Measurements from ENCODE around the gene MAGT1. TPM values are rescaled to one million over a fixed set of nuclear protein-coding genes. Genes with fewer than 3 reads are reported as not detected.

The MAGT1 gene
- total and polyA plus RNA-seq, 2 experiments from 2014 or later, result 50.5 to 58.9 TPM

- Histone ChIP-seq H3K4me1 (ENCODE audit: insufficient read depth) (peaks cover 7% of the 10 kb centered on the region), H2AFZ (peak overlapping the region; percentile 24; the same call in 1 of the 2 replicates), H3K9ac (no peak overlapping the region), H3K27me3 (replicated peaks; ENCODE audit: insufficient read depth) (no peaks in the 10 kb centered on the region), H3K27ac (no peak overlapping the region), H4K20me1 (ENCODE audit: insufficient read depth) (peaks cover 6% of the 10 kb centered on the region; the same call in 1 of the 2 replicates), H3F3A (ENCODE audit: insufficient read depth) (no peaks in the 10 kb centered on the region), H3K36me3 (ENCODE audit: low read depth) (no peaks in the 10 kb centered on the region), H3K9me3 (ENCODE audit: low read depth) (no peaks in the 10 kb centered on the region), H3K79me2 (ENCODE audit: insufficient read depth) (peaks cover 36% of the 10 kb centered on the region), H3K4me3 (no peak overlapping the region), H3K9me2 (ENCODE audit: insufficient read depth) (no peaks in the 10 kb centered on the region), H3K4me2 (ENCODE audit: unreplicated experiment) (no peak overlapping the region)
- in situ Hi-C loops (cut with MboI), result no loop called here
- 85 to 92% methylated on average over 2 of the region's 2 CpGs for WGBS, 2 experiments (ENCODE audit: low coverage in 1 of 2, low lambda C conversion rate in 2 of 2, missing lambda C conversion rate in 2 of 2)
- no peak for DNase-seq
- TF ChIP-seq EZH2 (IDR thresholded peaks at IDR 0.05; ENCODE audit: insufficient read depth, poor library complexity, severe bottlenecking) (no peak), EZH2phosphoT487 (IDR thresholded peaks at IDR 0.05; ENCODE audit: insufficient read depth, low read depth) (no peak)
Observed at GRCh38 chrX:77788050-77788449, 107.2 kb downstream of the MAGT1 start.

- H3K36me3 ChIP-seq (ENCODE audit: low read depth), result no peaks in the 10 kb centered on the region
- no peak for TF ChIP-seq EZH2 (IDR thresholded peaks at IDR 0.05; ENCODE audit: insufficient read depth, poor library complexity, severe bottlenecking)
- TF ChIP-seq EZH2phosphoT487 (IDR thresholded peaks at IDR 0.05; ENCODE audit: insufficient read depth, low read depth), result no peak
- no peaks in the 10 kb centered on the region for H3K27me3 ChIP-seq (replicated peaks; ENCODE audit: insufficient read depth)
- 16 to 17% methylated on average over 5 of the region's 5 CpGs for WGBS, 2 experiments (ENCODE audit: low coverage in 1 of 2, low lambda C conversion rate in 2 of 2, missing lambda C conversion rate in 2 of 2)
- in situ Hi-C loops (cut with MboI), result no loop called here
- H4K20me1 ChIP-seq (ENCODE audit: insufficient read depth), result peaks cover 6% of the 10 kb centered on the region; the same call in 1 of the 2 replicates
- H3K4me1 ChIP-seq (ENCODE audit: insufficient read depth), result peaks cover 7% of the 10 kb centered on the region
- H3K79me2 ChIP-seq (ENCODE audit: insufficient read depth), result peaks cover 54% of the 10 kb centered on the region
- no peak for DNase-seq
- H3K9me3 ChIP-seq (ENCODE audit: low read depth), result no peaks in the 10 kb centered on the region
- H3K9me2 ChIP-seq (ENCODE audit: insufficient read depth), result no peaks in the 10 kb centered on the region
- H3K9ac ChIP-seq, result peak overlapping the region; percentile 99
- peak overlapping the region; percentile 87 for H3K4me3 ChIP-seq
- H3F3A ChIP-seq (ENCODE audit: insufficient read depth), result no peaks in the 10 kb centered on the region
- H2AFZ ChIP-seq, result peak overlapping the region; percentile 95
- peak overlapping the region; percentile 78 for H3K4me2 ChIP-seq (ENCODE audit: unreplicated experiment)
- H3K27ac ChIP-seq, result peak overlapping the region; percentile 90
Observed at GRCh38 chrX:77786365-77786680, 108.9 kb downstream of the MAGT1 start.

GRCh38 chrX:77785486-77786364 is 109.5 kb downstream of the MAGT1 start, which contains the start of gene ATRX:
Gene ATRX (minus strand): TSS chrX:77786216. CDS start chrX:77786001, 215 bp downstream.
- Histone ChIP-seq H2AFZ (peak within 1 kb of the TSS; percentile 95), H4K20me1 (ENCODE audit: insufficient read depth) (peaks cover 6% of the 10 kb centered on the region; the same call in 1 of the 2 replicates), H3K9ac (peak within 1 kb of the TSS; percentile 99), H3K4me2 (ENCODE audit: unreplicated experiment) (peak within 1 kb of the TSS; percentile 78), H3K79me2 (ENCODE audit: insufficient read depth) (peaks cover 60% of the 10 kb centered on the region), H3K27ac (peak within 1 kb of the TSS; percentile 90), H3K27me3 (replicated peaks; ENCODE audit: insufficient read depth) (no peaks in the 10 kb centered on the region), H3K9me2 (ENCODE audit: insufficient read depth) (no peaks in the 10 kb centered on the region), H3K36me3 (ENCODE audit: low read depth) (no peaks in the 10 kb centered on the region), H3K4me1 (ENCODE audit: insufficient read depth) (peaks cover 7% of the 10 kb centered on the region), H3F3A (ENCODE audit: insufficient read depth) (no peaks in the 10 kb centered on the region), H3K9me3 (ENCODE audit: low read depth) (no peaks in the 10 kb centered on the region), H3K4me3 (peak within 1 kb of the TSS; percentile 87)
- TF ChIP-seq EZH2phosphoT487 (IDR thresholded peaks at IDR 0.05; ENCODE audit: insufficient read depth, low read depth) (no peak), EZH2 (IDR thresholded peaks at IDR 0.05; ENCODE audit: insufficient read depth, poor library complexity, severe bottlenecking) (no peak)
- in situ Hi-C loops (cut with MboI), result no loop called here
- DNase-seq, result peak; percentile 87
- 1 to 3% methylated on average over 27 to 48 of the region's 61 CpGs for WGBS, 2 experiments (ENCODE audit: low coverage in 1 of 2, low lambda C conversion rate in 2 of 2, missing lambda C conversion rate in 2 of 2)

GRCh38 chrX:77779695-77780094 is 115.5 kb downstream of the MAGT1 start:
- no peaks in the 10 kb centered on the region for H3K9me2 ChIP-seq (ENCODE audit: insufficient read depth)
- peaks cover 100% of the 10 kb centered on the region for H3K79me2 ChIP-seq (ENCODE audit: insufficient read depth)
- no peak overlapping the region for H3K27ac ChIP-seq
- no peak overlapping the region for H3K9ac ChIP-seq
- H3K4me1 ChIP-seq (ENCODE audit: insufficient read depth), result peaks cover 7% of the 10 kb centered on the region
- no peaks in the 10 kb centered on the region for H3K9me3 ChIP-seq (ENCODE audit: low read depth)
- no peak overlapping the region for H3K4me3 ChIP-seq
- H3K27me3 ChIP-seq (replicated peaks; ENCODE audit: insufficient read depth), result no peaks in the 10 kb centered on the region
- H3K36me3 ChIP-seq (ENCODE audit: low read depth), result no peaks in the 10 kb centered on the region
- WGBS, 2 experiments (ENCODE audit: low coverage in 1 of 2, low lambda C conversion rate in 2 of 2, missing lambda C conversion rate in 2 of 2), result 97 to 98% methylated on average over 3 of the region's 3 CpGs
- TF ChIP-seq EZH2 (IDR thresholded peaks at IDR 0.05; ENCODE audit: insufficient read depth, poor library complexity, severe bottlenecking), result no peak
- TF ChIP-seq EZH2phosphoT487 (IDR thresholded peaks at IDR 0.05; ENCODE audit: insufficient read depth, low read depth), result no peak
- no peak for DNase-seq
- no peak overlapping the region for H3K4me2 ChIP-seq (ENCODE audit: unreplicated experiment)
- in situ Hi-C loops (cut with MboI), result no loop called here
- no peaks in the 10 kb centered on the region for H3F3A ChIP-seq (ENCODE audit: insufficient read depth)
- peaks cover 6% of the 10 kb centered on the region; the same call in 1 of the 2 replicates for H4K20me1 ChIP-seq (ENCODE audit: insufficient read depth)
- H2AFZ ChIP-seq, result no peak overlapping the region
